Germinal center (tissue), 1 donor: ENCODE results near the gene DENND1C.
A peak's percentile ranks its signal among the peaks of the same experiment; 100 is the strongest.
"Not testable (repeated sequence)": the region's sequence is repeated elsewhere in the genome, so short reads cannot be mapped to it uniquely, and the experiment has no call there.

Experiments used
- DNase-seq: peaks from one replicate; pipeline ENCODE4 v3.0.0; 2012; ENCODE audit warnings: mixed read lengths, low spot score

DENND1C gene

DNA sequence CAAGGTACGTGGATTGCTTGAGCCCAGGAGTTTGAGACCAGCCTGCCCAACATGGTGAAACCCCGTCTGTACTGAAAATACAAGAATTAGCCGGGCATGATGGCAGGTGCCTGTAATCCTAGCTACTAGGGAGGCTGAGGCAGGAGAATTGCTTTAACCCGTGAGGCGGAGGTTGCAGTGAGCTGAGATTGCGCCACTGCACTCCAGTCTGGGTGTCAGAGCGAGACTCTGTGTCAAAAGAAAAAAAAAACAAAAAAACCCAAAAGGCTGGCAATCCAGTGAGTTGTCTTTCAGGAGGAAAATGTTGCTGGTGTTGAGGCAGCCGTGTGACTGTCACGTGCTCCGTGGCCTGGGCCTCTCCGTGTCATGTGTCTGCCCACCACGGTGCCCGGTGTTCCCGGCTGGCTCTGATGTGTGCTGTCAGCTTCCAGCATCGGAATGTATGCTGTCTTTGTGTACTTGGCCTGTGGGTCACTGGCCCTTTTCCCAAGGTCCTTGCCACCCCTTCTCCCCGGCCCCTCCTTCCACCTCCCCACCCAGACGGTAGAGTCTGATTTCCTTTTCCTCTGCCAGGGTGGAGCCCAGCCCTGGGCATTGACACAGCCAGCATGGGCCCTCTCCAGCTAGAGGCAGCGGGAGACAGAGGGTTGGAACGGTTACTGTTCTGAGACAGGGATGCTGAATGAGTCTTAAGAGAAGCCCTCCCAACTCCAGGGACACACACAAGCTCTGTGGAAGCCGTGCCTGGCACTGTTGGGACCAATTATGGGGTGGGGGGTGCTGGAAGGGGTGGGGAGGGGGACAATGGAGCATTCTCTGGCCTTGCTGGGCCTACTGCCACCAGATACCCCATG, 27.8 kb upstream of the DENND1C start:
- no peak for DNase-seq

DNA sequence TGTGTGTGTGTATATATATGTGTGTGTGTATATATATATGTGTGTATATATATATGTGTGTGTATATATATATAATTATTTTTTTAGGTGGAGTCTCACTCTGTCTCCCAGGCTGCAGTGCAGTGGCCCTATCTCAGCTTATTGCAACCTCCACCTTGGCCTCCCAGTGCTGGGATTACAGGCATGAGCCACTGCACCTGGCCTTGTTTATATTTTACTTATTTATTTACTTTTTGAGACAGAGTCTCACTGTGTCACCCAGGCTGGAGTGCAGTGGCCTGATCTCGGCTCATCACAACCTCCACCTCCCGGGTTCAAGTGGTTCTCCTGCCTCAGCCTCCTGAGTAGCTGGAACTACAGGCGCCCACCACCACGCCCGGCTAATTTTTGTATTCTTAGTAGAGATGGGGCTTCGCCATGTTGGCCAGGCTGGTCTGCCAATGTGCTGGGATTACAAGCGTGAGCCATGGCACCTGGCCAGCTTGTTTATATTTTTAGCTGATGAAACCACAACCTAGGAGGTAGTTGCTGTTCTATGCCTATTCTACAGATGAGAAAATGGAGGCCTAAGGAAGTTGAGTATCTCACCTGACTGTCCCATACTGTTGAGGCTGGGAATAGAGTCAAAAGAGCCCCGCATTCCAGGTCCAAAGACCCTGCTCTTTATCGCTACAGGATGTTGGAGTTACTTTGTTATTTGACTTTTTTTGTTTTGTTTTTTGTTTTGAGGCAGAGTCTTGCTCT, 26.6 kb upstream of the DENND1C start:
- not testable (repeated sequence) for DNase-seq

DNA sequence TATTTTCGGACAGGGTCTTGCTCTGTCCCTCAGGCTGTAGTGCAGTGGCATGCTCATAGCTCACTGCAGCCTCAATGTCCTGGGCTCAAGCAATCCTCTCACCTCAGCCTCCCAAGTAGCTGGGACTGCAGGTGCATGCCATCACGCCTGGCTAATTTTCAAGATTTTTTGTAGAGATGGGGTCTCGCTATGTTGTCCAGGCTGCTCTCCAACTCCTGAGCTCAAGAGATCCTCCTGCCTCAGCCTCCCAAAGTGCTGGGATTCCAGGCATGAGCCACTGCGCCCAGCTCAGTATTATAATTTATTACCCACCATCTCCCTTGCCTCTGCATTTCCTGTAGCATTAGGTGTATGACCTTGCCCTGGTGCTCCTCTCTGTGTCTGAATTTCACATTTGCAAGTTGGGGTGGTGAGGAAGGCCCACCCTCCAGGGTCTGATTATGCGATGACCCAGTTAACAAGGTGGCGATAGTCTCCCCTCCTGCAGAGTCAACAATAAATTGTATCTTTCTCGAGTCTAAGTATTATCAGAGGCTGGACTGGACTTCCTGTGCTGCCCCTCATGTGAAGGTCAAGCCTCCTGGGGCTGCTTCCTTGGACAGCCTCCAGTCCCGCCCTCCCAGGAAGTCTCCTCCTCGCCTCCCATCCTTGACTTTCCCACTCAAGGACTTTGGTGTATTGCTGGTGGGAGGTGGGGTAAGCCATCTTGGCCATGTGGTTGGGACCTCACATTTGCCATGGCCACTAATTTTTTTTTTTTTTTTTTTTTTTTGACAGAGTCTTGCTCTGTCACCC, 22.0 kb upstream of the DENND1C start:
- no peak for DNase-seq

DNA sequence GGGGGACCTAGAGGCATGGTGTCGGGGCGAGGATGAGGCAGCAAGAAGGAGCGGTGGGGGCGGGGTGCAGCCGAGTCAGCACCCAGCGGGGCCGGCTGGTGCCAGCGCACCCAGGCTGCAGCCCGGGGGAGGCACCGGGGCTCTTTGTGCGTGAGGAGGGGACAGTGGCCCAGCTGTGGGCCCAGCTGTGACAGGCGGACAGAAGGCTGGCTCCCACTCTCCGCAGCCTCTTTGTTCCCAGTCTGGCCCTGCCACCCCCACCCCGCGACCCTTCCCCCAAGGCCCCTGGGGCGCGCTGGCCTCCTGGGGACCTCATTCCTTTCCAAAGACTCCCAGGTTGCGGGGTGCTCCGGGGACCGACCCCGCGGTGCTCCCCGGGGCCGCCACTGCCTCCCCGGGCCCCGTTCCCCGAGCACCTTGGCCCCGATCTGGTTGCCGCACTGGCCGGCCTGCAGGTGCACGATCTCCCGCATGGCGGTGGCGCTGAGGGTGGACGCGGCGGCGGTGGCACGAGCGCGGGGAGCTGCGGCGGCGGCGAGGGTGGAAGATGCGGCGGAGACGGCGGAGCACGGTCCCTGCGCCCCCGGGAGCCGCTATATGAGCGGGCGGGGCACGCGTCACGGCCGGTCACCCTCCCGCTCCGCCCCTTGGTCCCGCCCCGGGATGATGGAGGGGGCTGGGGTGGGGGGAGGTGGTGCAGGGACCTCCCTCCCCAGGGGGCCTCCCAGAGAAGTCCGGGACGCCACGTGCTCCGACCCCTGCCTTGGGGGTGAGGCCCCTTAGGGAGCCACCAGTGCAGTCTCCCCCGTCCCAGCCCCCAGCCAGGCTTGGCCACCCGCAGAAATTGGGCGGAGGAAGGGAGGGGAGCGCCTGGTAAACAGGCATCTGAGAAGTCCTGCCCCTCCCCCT, 20.4 kb upstream of the DENND1C start, which contains the start of gene TUBB4A:
TSS of gene TUBB4A (minus strand) at position 570 of the 909 bp plus-strand sequence. CDS start at position 473, 97 bp downstream.
- peak; percentile 40 for DNase-seq

DNA sequence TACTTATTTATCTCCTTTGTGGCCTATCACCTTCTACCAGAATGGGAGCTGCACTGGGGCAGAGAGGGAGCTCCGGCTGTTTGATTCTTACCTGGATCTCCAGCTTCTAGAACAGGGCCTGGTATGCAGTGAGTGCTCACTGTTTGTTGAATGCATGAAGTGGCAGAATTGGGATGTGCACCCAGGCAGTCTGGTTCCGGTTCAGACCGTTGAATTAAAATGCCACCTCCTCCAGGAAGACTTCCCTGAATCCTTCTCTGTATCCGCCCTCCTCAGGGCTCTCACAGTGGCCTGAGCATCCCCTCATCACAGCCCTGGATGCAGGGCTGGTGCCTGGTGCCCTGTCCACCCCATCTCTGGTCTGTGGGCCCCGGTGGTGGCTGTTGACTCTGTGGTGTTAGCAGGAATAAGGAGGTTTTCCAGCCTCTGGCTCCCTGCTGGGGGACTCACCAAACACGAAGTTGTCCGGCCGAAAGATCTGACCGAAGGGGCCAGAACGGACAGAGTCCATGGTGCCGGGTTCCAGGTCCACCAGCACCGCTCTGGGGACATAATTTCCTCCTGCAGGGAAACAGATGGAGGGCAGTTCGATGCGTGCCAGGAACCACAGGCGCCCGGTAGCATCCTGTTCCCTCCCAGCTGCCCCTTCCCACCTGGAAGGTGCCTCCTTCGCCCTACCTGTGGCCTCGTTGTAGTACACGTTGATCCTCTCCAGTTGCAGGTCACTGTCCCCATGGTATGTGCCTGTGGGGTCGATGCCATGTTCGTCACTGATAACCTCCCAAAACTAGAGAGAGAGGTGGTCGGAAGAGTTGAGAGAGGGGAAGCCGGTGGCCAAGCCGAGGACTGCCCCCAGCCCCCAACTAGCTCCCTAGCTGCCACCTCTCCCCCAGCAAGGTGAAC, 19.5 kb upstream of the DENND1C start:
- DNase-seq, result no peak

DNA sequence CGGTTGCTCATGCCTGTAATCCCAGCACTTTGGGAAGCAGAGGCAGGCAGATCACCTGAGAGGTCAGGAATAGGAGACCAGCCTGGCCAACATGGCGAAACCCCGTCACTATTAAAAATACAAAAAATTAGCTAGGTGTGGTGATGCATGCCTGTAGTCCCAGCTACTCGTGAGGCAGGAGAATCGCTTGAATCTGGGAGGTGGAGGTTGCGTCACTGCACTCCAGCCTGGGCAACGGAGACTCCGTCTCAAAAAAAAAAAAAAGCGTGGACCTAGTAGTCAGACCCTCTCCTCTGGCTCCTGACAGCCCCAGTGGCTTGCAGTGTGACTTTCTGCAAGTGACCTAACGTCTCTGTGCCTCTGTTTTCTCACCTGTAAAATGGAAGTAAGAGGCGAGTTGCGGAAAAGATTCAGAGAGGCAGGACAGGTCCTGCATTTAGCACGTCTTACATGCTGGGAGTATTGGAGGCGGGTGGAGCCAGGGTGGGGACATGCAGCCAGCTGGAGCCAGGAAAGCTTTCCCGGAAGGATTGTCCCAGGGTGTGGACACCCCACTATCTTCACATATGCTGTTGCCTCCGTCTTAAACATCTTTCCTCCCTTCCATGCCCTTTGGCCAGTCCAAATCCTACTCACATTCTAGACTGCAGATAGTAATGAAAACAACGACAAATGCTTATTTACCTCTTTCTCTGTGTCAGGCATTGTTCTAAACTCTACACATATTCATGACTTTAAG, 17.6 kb upstream of the DENND1C start:
- DNase-seq, result no peak

DNA sequence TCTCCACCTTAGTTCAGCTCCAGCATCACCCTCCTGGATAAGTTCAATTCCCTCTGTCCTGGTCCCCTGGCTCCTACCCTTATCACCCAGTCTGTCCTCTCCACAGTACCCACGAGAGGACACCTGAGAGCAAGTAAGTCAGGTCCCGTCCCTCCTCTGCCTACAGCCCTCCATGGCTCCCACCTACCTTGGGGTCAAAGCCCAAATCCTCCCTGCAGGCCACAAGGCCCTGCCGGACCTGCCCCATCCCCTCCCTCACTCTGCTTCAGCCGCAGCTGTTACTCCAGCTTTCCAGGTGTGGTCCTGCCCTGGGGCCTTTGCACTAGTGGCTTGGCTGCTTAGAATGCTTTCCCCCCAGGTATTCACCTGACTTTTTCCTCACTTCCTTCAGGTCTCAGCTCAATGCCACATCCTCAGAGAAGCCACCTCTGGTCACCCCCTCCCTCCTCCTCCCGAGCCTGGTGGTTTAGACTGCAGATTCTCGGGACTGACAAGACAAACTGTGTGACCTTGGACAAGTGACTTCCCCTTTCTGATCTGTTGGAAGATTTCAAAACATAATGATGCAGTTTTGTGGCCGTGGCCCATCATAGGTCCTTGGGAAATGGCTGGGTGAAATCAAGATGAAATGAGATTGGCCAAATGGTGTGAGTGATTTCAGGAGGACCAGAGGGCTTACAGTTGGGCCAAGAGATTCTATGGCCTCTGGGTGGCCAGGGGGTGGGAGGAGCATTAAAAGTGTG, 16.9 kb upstream of the DENND1C start:
- DNase-seq, result no peak

DNA sequence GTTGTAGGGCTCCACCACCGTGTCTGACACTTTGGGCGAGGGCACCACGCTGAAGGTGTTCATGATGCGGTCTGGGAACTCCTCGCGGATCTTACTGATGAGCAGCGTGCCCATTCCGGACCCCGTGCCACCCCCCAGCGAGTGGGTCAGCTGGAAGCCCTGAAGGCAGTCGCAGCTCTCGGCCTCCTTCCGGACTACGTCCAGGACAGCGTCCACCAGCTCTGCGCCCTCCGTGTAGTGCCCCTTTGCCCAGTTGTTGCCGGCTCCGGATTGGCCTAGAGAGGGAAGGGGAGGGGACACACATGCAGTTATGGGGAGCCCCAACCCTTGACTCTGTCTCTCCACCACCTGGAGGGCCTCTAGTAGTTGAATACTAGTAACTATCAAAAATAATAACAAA, 14.4 kb upstream of the DENND1C start:
- DNase-seq, result no peak

DNA sequence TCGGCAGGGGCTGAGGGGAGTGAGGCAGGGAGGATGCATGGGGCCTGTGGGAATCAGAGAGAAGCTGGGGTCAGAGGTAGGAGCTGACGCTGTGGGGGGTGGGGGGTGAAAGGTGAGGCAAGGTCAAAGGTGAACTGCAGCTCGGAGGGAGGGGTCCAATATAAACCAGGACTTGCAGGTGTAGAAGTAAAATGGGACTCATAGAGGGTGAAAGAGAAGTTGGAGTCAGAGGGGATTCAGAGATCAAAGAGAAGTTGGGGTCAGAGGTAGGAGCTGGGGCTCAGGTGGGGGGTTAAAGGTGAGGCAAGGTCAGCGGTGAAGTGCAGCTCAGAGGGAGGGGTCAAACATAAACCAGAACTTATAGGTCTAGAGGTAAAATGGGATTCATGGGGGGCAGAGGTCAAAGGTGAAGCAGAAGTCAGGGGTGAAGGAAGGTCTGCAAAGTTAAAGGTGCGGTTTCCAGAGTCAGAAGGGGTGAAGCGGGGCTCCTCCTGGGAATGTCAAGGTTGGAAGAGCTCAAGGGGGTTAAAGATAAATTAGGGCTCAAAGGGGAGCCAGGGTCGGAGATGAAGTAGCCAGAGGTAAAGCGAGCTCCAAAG, 12.9 kb upstream of the DENND1C start:
- DNase-seq, result no peak

DNA sequence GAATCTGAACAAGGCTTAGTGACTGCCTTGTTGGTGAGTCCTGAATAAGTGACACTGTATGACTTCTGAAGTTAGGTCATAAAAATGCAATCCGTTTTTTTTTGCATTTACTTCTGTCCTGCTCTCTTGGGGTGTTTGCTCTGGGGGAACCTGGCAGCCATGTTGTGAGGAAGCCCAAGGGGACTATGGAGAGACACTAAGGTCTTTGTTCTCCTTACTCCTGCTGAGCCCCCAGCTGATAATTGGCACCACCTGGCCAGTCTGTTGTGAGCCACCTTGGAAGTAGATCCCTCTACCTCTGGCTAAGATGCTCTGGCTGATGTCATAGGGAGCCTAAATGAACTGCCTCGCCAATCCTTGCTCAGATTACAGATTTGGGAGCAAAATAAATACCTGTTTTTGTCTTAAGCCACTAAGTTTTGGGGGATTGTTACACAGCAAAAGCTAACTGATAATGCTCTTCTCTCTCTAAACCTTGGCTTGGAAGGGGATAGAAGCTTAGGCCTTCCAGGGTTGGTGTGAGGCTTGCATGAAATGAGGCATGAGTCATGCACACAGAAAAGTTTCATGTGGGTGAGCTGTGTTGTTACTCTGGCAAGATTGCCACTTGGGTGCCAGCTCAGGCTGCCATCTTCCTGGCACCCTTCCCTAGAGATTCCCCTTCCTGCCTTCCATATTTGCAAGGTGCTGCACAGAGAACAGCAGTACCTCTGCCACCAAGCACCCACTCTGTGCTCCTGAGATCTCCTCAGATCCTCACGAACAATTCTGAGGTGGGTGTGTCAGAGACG, 10.4 kb upstream of the DENND1C start:
- no peak for DNase-seq

DNA sequence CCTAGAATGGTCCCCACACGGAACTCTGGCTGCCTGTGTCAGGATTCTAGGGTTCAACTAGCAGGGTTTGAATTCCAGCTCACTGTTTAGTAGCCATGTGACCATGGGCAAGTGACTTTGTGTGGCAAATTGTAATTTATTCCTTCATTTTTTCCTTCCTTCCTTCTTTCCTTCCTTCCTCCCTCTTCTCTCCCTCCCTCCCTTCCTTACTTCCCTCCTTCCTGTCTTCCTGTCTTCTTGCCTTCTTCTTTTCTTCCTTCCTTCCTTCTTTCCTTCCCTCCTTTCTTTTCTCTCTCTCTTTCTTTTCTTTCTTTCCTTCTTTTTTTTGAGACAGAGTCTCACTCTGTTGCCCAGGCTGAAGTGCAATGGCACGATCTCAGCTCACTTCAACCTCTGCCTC, 8.5 kb upstream of the DENND1C start:
- DNase-seq, result no peak

DNA sequence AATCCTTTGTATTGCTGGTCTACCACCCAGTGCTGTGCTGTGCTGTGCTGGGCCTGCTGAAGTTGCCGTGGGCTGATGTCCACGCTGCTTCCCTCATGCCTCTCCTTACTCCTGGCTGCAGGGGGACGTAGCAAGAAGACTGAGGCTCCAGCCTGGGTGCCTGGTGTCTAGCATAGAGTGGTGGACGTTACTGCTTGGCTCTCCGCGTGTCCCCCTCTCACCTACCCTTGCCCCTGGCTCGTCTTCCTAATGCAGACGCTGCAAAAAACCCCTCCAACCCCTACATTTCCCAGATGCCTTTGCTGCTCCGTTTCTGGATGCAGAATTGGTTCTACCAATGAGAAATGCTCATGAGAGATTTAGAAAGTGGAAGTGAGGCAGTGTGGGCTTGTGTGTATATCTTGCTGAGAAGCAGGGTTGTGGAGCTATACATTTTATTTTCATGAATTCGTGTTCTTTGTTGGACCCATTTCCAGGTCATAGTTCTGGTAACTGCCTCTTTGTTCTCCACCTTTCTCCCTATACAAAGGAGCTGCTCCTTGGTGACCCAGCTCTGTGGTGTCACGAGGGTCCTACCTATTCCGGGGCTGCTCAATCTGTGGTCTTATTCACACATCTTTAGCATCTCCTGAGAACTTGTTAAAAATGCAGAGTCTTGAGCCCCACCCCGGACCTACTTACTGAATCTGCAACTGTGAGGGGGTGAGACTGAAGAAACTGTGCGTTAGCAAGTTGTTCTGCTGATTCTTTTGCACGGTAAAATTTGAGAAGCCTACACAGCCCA, 7.9 kb upstream of the DENND1C start:
- DNase-seq, result peak; percentile 60

DNA sequence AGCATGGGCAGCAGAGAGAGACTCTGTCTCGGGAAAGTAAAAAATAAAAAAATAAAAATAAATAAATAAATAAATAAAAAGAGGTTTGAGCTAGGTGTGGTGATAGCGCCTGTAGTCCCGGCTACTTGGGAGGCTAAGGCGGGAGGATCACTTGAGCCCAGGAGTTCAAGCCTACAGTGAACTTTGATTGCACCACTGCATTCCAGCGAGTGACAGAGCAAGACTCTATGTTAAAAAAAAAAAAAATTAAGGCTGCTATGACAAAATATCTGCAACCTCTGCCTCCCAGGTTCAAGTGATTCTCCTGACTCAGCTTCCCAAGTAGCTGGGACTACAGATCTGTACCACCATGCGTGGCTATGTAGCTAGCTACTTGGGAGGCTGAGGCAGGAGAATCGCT, 3.2 kb upstream of the DENND1C start:
- DNase-seq, result no peak

DNA sequence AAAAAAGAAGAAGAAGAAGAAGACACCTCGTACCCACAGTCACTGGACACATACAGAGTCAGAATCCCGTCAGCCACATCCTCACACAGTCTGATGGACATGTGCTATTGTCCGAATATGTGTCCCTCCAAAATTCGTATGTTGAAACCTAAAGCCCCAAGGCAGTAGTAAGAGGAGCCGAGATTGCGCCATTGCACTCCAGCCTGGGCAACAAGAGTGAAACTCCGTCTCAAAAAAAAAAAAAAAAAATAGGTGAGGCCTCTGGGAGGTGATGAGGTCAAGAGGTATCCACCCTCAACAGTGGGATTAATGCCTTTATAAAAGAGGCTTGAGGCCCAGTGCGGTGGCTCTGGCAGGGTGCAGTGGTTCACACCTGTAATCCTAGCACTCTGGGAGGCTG, 2.6 kb upstream of the DENND1C start:
- no peak for DNase-seq

DNA sequence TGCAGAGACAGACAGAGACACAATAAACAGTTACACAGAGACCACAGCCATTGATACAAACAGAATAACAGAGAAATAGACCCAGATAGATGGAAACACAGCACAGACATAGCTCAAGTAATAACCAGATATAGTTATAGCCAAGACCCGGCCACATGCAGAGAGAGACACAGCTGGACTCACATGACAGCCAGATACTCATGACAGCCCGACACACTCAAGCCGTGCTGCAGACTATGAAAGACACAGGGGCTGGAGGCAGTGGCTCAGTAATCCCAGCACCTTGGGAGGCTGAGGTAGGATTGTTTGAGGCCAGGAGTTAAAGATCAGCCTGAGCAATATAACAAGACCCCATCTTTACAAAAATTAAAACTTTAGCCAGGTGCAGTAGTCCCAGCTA, 1.6 kb upstream of the DENND1C start:
- no peak for DNase-seq

DNA sequence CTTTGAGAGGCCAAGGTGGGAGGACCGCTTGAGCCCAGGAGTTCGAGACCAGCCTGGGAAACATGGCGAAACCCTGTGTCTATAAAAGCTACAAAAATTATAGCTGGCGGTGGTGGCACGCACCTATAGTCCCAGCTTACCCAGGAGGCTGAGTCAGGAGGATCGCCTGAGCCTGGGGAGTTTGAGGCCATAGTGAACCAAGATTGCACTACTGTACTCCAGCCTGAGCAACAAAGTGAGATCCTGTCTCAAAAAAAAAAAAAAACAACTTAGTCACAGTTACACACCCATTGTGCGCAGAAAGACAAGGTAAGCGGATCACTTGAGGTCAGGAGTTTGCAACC, 728 bp upstream of the DENND1C start:
- no peak for DNase-seq

DNA sequence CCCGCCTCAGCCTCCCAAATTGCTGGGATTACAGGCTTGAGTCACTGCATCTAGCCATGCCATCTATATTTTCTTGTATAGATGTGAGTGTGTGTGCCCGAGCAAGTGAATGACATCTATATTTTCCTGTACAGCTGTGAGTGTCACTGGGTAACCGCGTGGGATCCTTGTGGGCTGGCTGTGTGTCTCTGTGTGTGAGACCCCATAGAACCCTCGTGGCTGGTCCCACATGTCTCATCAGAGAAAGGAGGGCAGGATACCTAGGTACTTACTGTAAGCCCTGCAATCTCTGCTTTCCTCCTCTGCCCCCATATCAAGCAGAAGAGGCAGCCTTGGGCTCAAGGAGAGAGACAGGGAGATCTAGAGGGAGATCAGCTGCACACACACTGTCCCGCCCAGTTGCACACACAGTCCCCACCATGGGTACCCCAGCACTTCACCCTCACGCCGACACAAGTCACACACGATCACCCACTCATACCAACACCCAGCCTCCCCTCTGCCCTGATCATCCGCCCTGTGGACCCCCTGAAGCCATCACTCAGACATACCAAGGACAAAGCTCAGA, 655 bp downstream of the DENND1C start:
- no peak for DNase-seq
